ENCODE results near the gene MSL2.

DNA sequence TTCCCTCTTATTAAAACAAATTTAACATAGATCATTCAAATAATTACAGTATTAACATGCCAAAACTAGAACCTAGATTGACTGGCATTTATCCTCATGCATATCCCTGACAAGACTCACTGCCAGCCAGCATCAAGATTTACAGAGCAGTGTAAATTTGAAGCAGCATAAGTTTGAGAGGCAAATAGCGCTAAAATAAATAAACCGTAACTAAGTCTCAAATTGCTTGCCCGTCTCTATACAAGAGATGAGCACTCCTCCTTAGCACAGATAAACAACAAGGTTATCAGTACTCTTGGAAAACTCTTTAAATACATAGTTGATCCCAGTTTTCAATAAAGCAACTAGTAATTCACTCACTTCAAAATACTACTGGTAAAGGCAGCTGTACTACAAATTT is 29.6 kb downstream of the MSL2 start:
- TF ChIP-seq POLR2A (IDR thresholded peaks at IDR 0.05) = no peak
- TF ChIP-seq, protein P1, sequence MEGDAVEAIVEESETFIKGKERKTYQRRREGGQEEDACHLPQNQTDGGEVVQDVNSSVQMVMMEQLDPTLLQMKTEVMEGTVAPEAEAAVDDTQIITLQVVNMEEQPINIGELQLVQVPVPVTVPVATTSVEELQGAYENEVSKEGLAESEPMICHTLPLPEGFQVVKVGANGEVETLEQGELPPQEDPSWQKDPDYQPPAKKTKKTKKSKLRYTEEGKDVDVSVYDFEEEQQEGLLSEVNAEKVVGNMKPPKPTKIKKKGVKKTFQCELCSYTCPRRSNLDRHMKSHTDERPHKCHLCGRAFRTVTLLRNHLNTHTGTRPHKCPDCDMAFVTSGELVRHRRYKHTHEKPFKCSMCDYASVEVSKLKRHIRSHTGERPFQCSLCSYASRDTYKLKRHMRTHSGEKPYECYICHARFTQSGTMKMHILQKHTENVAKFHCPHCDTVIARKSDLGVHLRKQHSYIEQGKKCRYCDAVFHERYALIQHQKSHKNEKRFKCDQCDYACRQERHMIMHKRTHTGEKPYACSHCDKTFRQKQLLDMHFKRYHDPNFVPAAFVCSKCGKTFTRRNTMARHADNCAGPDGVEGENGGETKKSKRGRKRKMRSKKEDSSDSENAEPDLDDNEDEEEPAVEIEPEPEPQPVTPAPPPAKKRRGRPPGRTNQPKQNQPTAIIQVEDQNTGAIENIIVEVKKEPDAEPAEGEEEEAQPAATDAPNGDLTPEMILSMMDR (IDR thresholded peaks at IDR 0.05) = no peak
- no peak for TF ChIP-seq EP300 (IDR thresholded peaks at IDR 0.05)

Data from suprapubic skin (tissue), 3 donors.